T47D (cell line): ENCODE results near the gene IL33.

Source experiments
- DNase-seq, 2 experiments: peaks; one replicate each; pipeline versions ENCODE4 v3.0.0 to v3.0.0-alpha.2; 2011 to 2012; ENCODE audit warnings: low read depth in 1 of 2, low spot score in 1 of 2
- JUND ChIP-seq: IDR thresholded peaks from 2 replicates; pipeline ENCODE4 v1.6.1; 2012; ENCODE audit warnings: low read depth
- in situ Hi-C: cut with HindIII; loops from 2 replicates; pipeline ENCODE4 v1.10.0; 2016; ENCODE audit warnings: low sequenced_read_pairs, low pct_unique_long_range_greater_than_20kb

IL33 gene

DNA sequence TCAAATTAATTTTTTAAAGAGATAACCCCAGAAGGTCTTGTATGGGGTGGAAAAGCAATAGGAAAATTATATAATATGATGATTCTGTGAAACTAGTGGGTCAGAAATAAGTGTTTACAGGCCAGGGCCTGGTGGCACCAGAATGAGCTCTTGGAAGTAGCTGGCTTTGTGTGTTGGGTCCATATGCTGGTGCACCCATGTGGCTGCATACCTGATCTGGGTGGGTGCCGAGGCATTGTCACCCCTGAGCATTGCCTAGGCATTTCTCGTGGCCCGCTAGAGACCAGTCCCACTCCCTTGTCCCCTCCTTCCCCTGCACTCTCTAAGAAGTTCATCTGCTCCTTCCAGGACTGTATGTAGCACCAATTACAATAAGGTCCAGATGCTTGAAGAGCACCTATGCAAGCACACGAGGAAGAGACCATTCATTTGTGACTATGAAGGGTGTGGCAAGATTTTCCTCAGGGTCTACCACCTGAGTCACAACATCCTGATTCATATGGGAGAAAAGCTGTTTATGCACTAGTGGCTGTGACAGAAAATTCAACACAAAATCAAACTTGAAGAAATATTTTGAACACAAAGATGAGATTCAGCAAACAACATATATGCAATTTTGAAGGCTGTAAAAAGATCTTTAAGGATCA, 19.8 kb upstream of the IL33 start:
- no peak for TF ChIP-seq JUND
- DNase-seq = no peak
- in situ Hi-C loops = no loop called here

DNA sequence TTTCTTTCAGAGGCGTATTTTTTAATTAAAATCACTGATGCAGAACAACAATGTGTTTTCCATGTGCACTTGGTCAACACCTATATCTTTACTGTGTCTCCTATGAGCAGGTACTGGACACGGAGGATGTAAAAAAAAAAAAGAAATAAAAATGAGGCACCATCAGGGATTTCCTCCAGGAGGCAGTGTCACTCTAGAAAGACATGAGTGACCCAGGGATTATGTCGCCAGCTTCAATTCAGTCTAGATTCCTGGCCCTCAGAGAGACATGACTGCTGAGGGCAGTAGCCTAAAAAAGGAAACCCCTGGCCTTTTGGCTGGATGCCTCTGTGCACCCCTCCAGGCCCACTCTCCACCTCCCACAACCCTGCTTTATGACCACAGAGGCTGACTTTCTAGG, 18.3 kb upstream of the IL33 start:
- TF ChIP-seq JUND = no peak
- in situ Hi-C loops = no loop called here
- DNase-seq = no peak

DNA sequence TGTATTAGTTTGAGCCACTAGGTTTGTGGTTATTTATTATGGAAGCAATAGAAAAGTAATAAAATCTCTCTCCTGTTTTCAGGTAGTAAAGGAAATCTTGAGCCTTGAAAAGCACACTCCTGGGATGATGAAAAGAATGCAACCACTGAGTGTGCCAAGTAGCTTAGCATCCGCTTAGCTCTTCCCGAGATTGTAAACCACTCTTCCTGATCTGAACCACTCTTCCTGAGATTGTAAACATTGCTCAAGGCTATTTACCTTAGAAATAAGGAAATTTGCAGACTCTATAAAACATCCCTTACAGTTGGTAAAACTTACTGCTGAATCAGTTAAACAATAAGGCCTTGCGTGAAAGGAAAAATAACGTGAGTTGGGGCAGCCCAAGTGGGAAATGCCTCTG, 17.4 kb upstream of the IL33 start:
- in situ Hi-C loops = no loop called here
- DNase-seq = no peak
- TF ChIP-seq JUND = no peak

DNA sequence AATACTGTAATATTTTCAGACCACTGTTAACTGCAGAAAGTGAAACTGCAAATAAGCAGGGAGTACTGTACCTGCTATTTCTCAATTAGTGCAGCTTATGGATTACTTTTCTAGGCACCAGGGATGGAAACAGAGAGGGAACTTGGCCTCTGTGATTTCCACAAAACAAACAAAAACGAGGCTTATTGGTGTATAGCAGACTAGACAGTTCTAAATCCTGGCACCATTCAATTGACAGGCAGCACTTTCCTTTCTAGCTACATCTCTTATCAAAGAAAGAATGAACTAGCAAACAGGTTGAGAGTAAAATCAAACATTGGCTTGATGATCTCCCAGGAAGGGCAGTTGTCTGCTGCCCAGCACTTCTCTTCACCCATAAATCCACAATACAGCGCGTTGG, 16.0 kb upstream of the IL33 start:
- in situ Hi-C loops = no loop called here
- TF ChIP-seq JUND = no peak
- no peak for DNase-seq

DNA sequence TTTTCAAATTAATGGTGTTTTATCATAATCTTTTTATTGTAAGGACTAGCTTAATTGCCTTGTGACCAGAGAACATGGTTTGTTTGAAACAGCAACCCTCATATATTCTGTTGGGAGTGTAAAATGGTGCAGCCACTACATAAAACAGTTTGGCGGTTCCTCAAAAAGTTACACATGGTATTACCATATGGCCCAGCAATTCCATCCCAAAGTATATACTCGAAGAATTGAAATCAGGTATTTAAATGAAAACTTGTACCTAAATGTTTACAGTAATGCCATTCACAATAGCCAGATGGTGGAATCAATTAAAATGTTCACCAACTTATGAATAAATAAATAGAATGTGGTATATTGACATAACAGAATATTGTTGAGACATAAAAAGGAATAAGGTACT, 14.8 kb upstream of the IL33 start:
- TF ChIP-seq JUND = no peak
- in situ Hi-C loops = no loop called here
- no peak for DNase-seq

DNA sequence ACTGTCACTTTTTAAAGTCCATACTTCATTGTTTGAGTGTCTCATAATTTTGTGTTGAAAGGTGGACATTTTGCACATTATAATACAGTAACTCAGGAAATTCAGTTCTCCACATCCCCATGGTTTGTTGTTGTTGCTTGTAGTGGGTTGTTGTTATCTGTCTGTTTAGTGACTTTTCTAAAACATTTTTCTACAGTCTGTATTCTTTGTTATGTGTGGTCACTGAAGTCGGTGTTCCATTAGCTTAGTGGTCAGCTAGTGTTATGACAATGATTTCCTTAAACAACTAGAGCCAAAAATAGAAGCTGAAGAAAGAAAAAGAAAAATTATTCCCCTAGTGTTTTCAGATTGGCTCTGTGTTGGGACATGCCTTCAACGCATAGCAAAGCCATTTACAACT, 5.6 kb upstream of the IL33 start:
- TF ChIP-seq JUND = no peak
- DNase-seq = no peak
- in situ Hi-C loops = no loop called here

DNA sequence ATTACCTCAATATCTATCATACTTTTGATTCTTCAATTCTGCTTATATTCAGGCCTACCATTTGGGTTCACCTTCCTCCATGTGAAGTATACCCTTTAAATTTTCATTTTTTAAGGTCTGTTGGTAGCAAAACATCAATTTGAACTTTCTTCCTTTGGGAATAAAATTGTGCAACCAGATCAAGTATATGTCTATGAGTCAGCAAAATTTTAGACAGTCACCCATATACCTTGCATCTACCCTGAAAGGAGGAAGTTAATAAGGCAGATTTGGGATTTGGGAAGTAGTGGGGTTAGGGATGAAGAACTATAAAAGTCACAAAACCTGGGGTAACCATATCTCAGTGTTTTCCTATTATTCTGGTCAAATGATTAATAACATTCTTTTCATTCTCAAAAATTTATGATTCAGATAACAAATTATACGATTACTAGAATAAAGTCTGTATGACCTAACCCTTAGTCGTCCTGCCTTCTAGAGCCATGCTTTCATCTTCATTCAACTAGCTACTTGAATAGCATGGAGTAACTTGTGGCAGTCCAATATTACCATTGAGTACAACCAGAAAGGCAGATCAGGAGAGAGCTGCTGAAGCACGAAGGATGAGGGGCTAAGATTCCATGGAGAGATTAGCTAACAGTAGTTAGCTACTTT, 2.8 kb upstream of the IL33 start:
- in situ Hi-C loops = no loop called here

DNA sequence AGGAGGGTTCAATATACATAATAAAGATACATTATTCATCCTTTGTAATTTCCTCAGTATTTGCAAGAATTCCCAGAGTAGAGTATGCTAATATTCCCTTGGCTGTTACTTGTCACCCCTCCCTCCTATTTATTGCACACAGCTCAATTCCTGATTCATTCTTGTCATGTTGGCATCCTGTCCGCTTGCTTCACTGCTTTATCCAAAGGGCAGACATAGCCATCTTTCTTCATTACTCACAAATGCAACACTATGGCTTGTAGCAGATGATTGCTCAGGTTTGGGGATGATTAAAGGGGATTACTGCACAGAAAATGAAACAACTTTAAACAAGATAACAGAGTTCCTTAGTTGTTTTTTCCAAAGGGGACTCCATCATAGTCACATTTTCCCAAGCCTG, 1.2 kb upstream of the IL33 start:
- in situ Hi-C loops = no loop called here
- no peak for DNase-seq
- no peak for TF ChIP-seq JUND

More for the DNA sequence above, 2.8 kb upstream of the IL33 start:
- TF ChIP-seq JUND = no peak
- no peak for DNase-seq

DNA sequence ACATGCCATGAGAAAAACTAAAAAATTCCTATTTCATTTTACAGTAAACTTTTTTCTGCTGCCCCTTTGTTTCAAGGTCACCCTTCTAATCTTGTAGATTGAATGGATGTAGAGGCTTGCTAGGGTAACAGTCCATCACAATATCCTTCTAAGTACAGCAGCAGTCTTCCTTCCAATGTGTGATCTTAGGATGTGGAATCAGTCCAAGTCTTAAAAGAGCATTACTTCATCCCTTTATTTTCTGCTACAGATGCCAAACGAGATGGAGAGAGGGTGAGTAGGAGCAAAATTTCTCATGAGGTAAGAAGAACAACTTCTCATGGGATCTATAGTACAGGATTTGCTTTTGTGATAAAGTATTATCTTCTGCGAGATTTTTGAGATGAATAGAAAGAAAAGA, 704 bp upstream of the IL33 start:
- TF ChIP-seq JUND = no peak
- in situ Hi-C loops = no loop called here
- no peak for DNase-seq

DNA sequence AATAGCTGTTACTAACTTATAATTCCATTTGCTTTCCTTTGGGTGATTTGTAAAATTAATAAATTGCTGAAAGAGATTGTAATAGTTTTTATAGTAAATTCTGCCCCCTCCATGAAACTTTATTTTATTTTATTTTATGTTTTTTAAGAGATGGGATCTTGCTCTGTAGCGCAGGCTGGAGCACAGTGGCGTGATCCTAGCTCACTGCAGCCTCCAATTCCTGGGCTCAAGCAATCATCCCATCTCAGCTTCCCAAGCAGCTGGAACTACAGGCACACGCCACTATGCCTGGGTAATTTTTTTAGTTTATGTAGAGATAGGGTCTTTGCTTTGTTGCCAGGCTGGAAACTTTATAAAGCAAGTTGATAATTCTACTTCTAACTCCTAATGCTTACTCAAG, 395 bp downstream of the IL33 start:
- in situ Hi-C loops = no loop called here
- no peak for TF ChIP-seq JUND
- DNase-seq = no peak

DNA sequence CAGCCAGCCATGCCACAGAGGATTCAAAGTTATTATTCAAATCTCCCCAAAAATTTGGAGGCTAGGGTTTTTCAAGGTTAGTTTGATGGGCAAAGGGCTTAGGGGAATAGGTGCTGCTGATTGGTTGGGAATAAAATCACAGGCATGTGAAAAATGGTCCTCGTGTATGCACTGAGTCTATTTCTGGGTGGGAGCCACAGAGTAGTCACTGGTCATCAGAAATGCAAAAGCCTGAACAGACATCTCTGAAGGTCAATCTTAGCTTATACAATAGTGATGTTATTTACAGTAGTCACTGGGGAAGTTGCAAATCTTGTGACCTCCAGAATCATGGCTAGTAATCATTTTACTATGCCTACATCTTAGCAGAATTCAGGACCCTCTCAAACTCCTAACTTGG, 1.3 kb downstream of the IL33 start:
- no peak for TF ChIP-seq JUND
- DNase-seq = no peak
- in situ Hi-C loops = no loop called here

DNA sequence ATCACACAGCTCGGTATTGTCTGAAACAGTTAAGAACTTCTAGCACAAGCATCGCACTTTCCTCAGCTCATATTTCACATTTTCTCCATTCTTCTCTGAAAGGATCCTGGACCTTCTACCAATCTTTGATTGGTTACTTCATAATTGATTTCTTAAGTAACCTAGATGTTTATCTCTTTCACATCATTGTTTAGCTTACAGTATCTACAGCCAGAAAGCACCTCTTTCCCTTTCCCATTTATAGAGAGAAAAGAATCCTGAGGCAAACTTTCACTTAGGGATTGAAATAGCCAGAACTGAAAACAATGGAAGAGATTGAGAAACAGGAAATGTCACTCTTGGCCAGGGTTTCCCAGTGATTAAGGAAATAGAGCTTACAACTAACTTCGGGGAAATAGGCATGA, 2.5 kb downstream of the IL33 start:
- in situ Hi-C loops = no loop called here
- no peak for TF ChIP-seq JUND
- no peak for DNase-seq

DNA sequence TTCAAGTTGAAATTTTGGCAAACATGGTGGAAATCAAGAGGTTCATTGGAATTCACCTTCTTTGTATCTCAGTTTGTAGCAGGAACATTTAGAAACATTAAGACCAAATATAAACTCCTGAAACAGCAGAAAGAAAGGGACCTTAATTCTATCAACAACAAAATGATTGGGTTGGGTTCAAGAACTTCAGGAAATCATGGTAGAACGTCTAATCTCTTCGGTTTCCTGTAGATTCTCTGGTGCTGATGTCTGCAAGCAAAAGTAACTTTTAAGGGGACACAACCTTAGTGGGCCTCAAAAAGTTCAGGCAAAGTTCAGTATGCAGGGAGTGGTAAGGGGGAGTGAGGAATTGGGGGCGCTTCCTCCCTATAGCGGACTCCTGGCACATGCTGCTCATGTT, 3.4 kb downstream of the IL33 start:
- no peak for DNase-seq
- in situ Hi-C loops = no loop called here
- no peak for TF ChIP-seq JUND

DNA sequence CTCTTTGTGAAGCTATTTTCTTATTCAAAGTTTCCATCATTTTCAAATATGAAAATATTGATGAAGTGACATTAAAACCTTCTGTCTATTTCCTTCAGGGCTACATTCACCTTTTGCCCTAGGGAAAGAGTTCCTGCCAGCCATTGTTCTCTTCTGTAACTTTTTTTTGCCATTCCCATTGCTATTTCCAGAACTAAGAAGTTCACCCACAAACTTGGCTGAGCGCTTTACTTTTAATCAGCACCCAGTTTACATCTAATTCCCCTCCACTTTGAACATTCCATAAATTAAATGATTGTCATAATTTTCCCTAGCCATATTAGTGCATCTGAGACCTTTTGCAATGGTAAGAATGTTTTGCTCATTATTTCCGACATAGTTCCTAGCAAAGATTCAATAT, 4.4 kb downstream of the IL33 start:
- TF ChIP-seq JUND = no peak
- DNase-seq = no peak
- in situ Hi-C loops = no loop called here
